Liver (tissue), 9 donors: ENCODE data around the gene RTN4. TPM values are rescaled to one million over a fixed set of nuclear protein-coding genes. Genes with fewer than 3 reads are reported as not detected.

Source experiments
- DNase-seq: peaks from one replicate; pipeline ENCODE4 v3.0.0-alpha.2; 2017; ENCODE audit warnings: low spot score
- H3K27ac ChIP-seq, 2 donors: one replicate each; pipeline ENCODE4 v1.7.0; 2013; ENCODE audit warnings: inconsistent platforms in 2 of 2, low read length in 2 of 2, control low read depth in 1 of 2, low read depth in 1 of 2, mild to moderate bottlenecking in 1 of 2
- H3K27me3 ChIP-seq, 4 donors: one replicate each; pipeline versions ENCODE4 v1.6.1 to v1.7.0; 2013; ENCODE audit warnings: low read length in 3 of 4, inconsistent platforms in 1 of 4, mild to moderate bottlenecking in 1 of 4, moderate library complexity in 1 of 4; ENCODE audit not compliant: control insufficient read depth in 4 of 4, insufficient read depth in 4 of 4
- H3K36me3 ChIP-seq, 4 donors: one replicate each; pipeline versions ENCODE4 v1.6.1 to v1.7.0; 2013; ENCODE audit warnings: low read length in 3 of 4, mild to moderate bottlenecking in 3 of 4, low read depth in 1 of 4, moderate library complexity in 1 of 4; ENCODE audit not compliant: control insufficient read depth in 4 of 4, insufficient read depth in 3 of 4
- H3K4me1 ChIP-seq, 4 donors: one replicate each; pipeline versions ENCODE4 v1.6.1 to v1.7.0; 2013; ENCODE audit warnings: low read length in 3 of 4, mild to moderate bottlenecking in 3 of 4, moderate library complexity in 1 of 4; ENCODE audit not compliant: control insufficient read depth in 4 of 4, insufficient read depth in 4 of 4
- H3K4me3 ChIP-seq, 3 donors: one replicate each; pipeline versions ENCODE4 v1.6.1 to v1.7.0; 2013; ENCODE audit warnings: low read length in 3 of 3, control low read depth in 1 of 3, low read depth in 1 of 3, mild to moderate bottlenecking in 1 of 3
- H3K9ac ChIP-seq, 2 donors: one replicate each; pipeline ENCODE4 v1.7.0; 2013; ENCODE audit warnings: low read length in 2 of 2, mild to moderate bottlenecking in 2 of 2, moderate library complexity in 2 of 2, control low read depth in 1 of 2, low read depth in 1 of 2
- H3K9me3 ChIP-seq, 4 donors: one replicate each; pipeline versions ENCODE4 v1.6.1 to v1.7.0; 2013; ENCODE audit warnings: low read length in 3 of 4; ENCODE audit not compliant: control insufficient read depth in 4 of 4
- CTCF ChIP-seq: fragments of 150-350 bp; IDR thresholded peaks from 2 replicates; pipeline ENCODE4 v1.5.1; 2017; ENCODE audit warnings: improper control_type of control experiment, low read depth, low read length; ENCODE audit not compliant: missing input control
- EGR1 ChIP-seq, 2 donors: IDR thresholded peaks; 2 replicates each; pipeline ENCODE4 v1.6.1; 2016 to 2018; ENCODE audit warnings: antibody characterized with exemption in 2 of 2, low read depth in 2 of 2
- FOXA1 ChIP-seq: IDR thresholded peaks from 2 replicates; pipeline ENCODE4 v1.6.1; 2016; ENCODE audit warnings: antibody characterized with exemption
- FOXA2 ChIP-seq: IDR thresholded peaks from 2 replicates; pipeline ENCODE4 v1.6.1; 2016; ENCODE audit warnings: antibody characterized with exemption
- HNF4G ChIP-seq: IDR thresholded peaks from 2 replicates; pipeline ENCODE4 v1.6.1; 2016; ENCODE audit warnings: antibody characterized with exemption
- JUND ChIP-seq, 2 donors: IDR thresholded peaks; 2 replicates each; pipeline ENCODE4 v1.6.1; 2016; ENCODE audit warnings: antibody characterized with exemption in 2 of 2
- RAD21 ChIP-seq, 2 donors: IDR thresholded peaks; 2 replicates each; pipeline ENCODE4 v1.6.1; 2016; ENCODE audit warnings: antibody characterized with exemption in 2 of 2, mild to moderate bottlenecking in 2 of 2
- RXRA ChIP-seq, 2 donors: IDR thresholded peaks; 2 replicates each; pipeline ENCODE4 v1.6.1; 2017 to 2018; ENCODE audit warnings: antibody characterized with exemption in 2 of 2, mild to moderate bottlenecking in 1 of 2
- SP1 ChIP-seq: IDR thresholded peaks from 2 replicates; pipeline ENCODE4 v1.6.1; 2018; ENCODE audit warnings: antibody characterized with exemption, mild to moderate bottlenecking
- TAF1 ChIP-seq: conservative IDR thresholded peaks from 2 replicates; pipeline ENCODE4 v1.6.1; 2016; ENCODE audit warnings: antibody characterized with exemption, mild to moderate bottlenecking
- YY1 ChIP-seq: IDR thresholded peaks from 2 replicates; pipeline ENCODE4 v1.6.1; 2016; ENCODE audit warnings: antibody characterized with exemption, mild to moderate bottlenecking
- WGBS: extraction: QIAGEN DNeasy Blood & Tissue Kit; methylation state at CpG from one replicate; pipeline ENCODE4 v1.1.7; 2013; 5-methylcytosine and 5-hydroxymethylcytosine counted together
- polyA plus RNA-seq, 2 donors: library from polyadenylated mRNA; stranded (reverse) in 1 of 2; unstranded in 1 of 2; fragments of 200-250 nt in 1 of 2; fragments of >200 nt in 1 of 2; fragmentation: Nextera tagmentation in 1 of 2; extraction: Ambion mirVana in 1 of 2; gene quantifications; one replicate each; pipeline versions ENCODE4 v1.2.1 to v1.2.3, GENCODE V29; 2013 to 2015
- total RNA-seq, 2 donors: library from RNA; depleted of rRNA; stranded (reverse); fragments of >200 nt; gene quantifications; one replicate each; pipeline ENCODE4 v1.2.3, GENCODE V29; 2014
- TF ChIP-seq, protein P1 (sequence below): IDR thresholded peaks from 2 replicates; pipeline ENCODE4 v1.6.1; 2016; ENCODE audit warnings: antibody characterized with exemption
- TF ChIP-seq, protein P2 (sequence below): IDR thresholded peaks from 2 replicates; pipeline ENCODE4 v1.6.1; 2016; ENCODE audit warnings: antibody characterized with exemption
- TF ChIP-seq, protein P3 (sequence below): IDR thresholded peaks from 2 replicates; pipeline ENCODE4 v1.6.1; 2016; ENCODE audit warnings: antibody characterized with exemption, mild to moderate bottlenecking
- donor health status: healthy.
- donor health status: healthy.
- donor health status: healthy.
- donor health status: healthy.
- donor health status: healthy.

The RTN4 gene
- total and polyA plus RNA-seq, 4 donors, result 73.5 to 348 (median 151) TPM

DNA sequence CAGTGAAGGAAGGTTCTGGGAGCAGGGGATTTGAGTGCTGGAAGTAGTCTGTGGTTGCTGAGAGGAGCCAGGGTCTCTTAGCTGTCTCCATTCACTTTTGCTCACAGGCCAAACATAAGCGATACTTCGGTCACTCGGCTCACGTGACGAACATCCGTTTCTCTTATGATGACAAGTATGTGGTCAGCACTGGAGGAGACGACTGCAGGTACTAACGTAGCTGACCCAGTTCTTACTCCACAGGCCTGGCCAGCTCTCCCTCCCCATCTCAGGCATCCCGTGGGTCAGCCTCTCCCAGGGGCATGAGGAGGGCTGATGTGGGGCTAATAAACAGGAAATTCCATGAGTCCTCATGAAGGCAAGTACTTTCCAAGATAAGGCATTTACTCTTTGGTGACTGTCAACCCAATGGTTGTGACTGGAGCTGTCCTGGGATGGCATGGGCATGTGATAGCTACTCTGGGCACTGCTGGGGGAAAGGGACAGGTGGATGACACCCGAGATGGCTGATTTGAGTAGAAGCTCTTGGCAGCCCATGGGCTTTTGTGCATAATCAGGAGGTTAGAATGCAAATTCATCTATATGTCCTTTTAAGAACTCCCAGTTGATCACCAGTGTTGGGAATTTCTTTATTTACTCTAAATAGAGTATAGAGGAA is 81.6 kb downstream of the RTN4 start:
- no peak for TF ChIP-seq RXRA (IDR thresholded peaks at IDR 0.05)
- TF ChIP-seq RAD21 (IDR thresholded peaks at IDR 0.05), result no peak
- no peak for TF ChIP-seq YY1
- TF ChIP-seq, protein P1, sequence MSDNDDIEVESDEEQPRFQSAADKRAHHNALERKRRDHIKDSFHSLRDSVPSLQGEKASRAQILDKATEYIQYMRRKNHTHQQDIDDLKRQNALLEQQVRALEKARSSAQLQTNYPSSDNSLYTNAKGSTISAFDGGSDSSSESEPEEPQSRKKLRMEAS, result no peak
- TF ChIP-seq FOXA2, result no peak
- TF ChIP-seq CTCF, result no peak
- TF ChIP-seq JUND (IDR thresholded peaks at IDR 0.05), result no peak
- no peak for TF ChIP-seq FOXA1
- WGBS, result 94% methylated on average over 10 of the region's 10 CpGs
- no peak for DNase-seq

GRCh38 chr2:54967759-54968365 is 82.4 kb downstream of the RTN4 start:
- 91% methylated on average over 18 of the region's 18 CpGs for WGBS
- TF ChIP-seq RAD21 (IDR thresholded peaks at IDR 0.05), result no peak
- TF ChIP-seq FOXA1, result no peak
- TF ChIP-seq, protein P2, sequence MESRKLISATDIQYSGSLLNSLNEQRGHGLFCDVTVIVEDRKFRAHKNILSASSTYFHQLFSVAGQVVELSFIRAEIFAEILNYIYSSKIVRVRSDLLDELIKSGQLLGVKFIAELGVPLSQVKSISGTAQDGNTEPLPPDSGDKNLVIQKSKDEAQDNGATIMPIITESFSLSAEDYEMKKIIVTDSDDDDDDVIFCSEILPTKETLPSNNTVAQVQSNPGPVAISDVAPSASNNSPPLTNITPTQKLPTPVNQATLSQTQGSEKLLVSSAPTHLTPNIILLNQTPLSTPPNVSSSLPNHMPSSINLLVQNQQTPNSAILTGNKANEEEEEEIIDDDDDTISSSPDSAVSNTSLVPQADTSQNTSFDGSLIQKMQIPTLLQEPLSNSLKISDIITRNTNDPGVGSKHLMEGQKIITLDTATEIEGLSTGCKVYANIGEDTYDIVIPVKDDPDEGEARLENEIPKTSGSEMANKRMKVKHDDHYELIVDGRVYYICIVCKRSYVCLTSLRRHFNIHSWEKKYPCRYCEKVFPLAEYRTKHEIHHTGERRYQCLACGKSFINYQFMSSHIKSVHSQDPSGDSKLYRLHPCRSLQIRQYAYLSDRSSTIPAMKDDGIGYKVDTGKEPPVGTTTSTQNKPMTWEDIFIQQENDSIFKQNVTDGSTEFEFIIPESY, result no peak
- no peak for TF ChIP-seq TAF1
- TF ChIP-seq YY1, result no peak
- no peak for TF ChIP-seq CTCF
- TF ChIP-seq, protein P3, sequence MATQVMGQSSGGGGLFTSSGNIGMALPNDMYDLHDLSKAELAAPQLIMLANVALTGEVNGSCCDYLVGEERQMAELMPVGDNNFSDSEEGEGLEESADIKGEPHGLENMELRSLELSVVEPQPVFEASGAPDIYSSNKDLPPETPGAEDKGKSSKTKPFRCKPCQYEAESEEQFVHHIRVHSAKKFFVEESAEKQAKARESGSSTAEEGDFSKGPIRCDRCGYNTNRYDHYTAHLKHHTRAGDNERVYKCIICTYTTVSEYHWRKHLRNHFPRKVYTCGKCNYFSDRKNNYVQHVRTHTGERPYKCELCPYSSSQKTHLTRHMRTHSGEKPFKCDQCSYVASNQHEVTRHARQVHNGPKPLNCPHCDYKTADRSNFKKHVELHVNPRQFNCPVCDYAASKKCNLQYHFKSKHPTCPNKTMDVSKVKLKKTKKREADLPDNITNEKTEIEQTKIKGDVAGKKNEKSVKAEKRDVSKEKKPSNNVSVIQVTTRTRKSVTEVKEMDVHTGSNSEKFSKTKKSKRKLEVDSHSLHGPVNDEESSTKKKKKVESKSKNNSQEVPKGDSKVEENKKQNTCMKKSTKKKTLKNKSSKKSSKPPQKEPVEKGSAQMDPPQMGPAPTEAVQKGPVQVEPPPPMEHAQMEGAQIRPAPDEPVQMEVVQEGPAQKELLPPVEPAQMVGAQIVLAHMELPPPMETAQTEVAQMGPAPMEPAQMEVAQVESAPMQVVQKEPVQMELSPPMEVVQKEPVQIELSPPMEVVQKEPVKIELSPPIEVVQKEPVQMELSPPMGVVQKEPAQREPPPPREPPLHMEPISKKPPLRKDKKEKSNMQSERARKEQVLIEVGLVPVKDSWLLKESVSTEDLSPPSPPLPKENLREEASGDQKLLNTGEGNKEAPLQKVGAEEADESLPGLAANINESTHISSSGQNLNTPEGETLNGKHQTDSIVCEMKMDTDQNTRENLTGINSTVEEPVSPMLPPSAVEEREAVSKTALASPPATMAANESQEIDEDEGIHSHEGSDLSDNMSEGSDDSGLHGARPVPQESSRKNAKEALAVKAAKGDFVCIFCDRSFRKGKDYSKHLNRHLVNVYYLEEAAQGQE, result no peak
- TF ChIP-seq, protein P1, result no peak
- no peak for TF ChIP-seq FOXA2
- TF ChIP-seq HNF4G, result no peak
- TF ChIP-seq SP1, result no peak
- no peak for TF ChIP-seq EGR1 (IDR thresholded peaks at IDR 0.05; ENCODE audit: low read depth in 2 of 2)
- TF ChIP-seq JUND (IDR thresholded peaks at IDR 0.05), result no peak
- TF ChIP-seq RXRA (IDR thresholded peaks at IDR 0.05), result no peak
- H3K9ac ChIP-seq, result no peak overlapping the region
- H3K9me3 ChIP-seq, result no peaks in the 10 kb centered on the region
- no peak overlapping the region for H3K27ac ChIP-seq
- no peak for DNase-seq
- no peaks in the 10 kb centered on the region for H3K27me3 ChIP-seq
- H3K36me3 ChIP-seq, result peaks cover 0 to 16% (median 8%) of the 10 kb centered on the region in 4 donors
- no peaks in the 10 kb centered on the region for H3K4me1 ChIP-seq
- no peak overlapping the region for H3K4me3 ChIP-seq

More for the DNA sequence above, 81.6 kb downstream of the RTN4 start:
- H3K36me3 ChIP-seq, result peaks cover 0 to 18% (median 12%) of the 10 kb centered on the region in 4 donors
- H3K27ac ChIP-seq, result no peak overlapping the region
- no peak overlapping the region for H3K9ac ChIP-seq
- H3K4me1 ChIP-seq, result no peaks in the 10 kb centered on the region
- H3K4me3 ChIP-seq, result no peak overlapping the region
- no peaks in the 10 kb centered on the region for H3K27me3 ChIP-seq
- no peaks in the 10 kb centered on the region for H3K9me3 ChIP-seq
